ENCODE data around the gene CLIC5.

CLIC5 gene

DNA sequence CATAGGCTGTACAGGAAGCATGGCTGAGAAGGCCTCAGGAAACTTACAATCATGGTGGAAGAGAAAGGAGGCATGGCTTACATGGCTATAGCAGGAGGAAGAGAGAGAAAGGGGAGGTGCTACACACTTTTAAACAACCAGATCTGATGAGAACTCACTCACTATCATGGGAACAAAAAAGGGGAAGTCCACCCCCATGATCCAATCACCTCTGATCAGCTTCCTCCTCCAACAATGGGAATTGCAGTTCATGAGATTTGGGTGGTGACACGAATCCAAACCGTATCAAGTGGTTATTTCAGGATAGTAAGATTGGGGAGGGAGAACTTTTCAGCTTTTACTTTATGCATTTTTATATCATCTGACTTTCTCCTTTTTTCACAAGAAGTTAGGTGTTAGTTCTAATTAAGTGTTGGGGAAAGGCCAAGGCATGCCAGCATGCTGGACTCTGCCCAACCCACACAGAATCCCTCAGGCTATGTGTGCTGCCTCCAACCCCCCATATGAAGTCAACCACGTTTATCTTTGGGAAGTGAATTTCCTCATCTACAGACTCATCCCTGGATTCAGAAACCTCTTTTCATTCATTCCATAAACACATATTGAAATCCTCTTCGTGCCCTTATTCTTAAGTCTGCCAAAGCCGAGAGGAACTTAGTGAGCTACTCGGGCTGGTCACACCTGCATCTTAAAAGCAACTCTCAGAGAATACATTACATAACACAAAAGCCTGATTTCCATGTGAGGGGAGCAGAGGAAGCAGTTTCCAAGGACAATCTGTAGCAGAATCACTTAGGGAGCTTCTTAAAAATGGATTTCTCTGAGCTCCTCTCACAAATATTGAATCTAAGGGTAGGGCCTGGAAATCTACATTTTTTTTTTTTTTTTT lies 16.7 kb upstream of the CLIC5 start:
- no peak for DNase-seq

DNA sequence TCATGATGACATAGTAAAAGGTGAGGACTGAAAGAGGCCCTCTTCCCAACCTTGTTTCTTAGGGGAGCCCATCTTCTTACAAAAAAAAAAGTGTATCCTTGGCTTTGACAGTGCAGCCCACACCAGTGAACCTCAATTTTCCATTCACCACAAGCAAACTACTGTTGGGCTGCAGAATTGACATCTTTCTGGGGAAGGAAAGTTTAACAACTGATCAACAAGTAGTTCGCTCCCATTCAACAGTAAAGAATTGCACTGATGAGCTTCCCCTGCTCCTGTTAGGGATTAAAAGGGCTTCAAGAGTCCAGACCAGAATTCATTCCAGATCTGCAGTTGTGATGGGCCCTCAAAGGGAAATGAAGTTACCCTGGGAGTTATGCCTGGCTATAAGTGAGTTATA lies 13.9 kb upstream of the CLIC5 start:
- DNase-seq: no peak

DNA sequence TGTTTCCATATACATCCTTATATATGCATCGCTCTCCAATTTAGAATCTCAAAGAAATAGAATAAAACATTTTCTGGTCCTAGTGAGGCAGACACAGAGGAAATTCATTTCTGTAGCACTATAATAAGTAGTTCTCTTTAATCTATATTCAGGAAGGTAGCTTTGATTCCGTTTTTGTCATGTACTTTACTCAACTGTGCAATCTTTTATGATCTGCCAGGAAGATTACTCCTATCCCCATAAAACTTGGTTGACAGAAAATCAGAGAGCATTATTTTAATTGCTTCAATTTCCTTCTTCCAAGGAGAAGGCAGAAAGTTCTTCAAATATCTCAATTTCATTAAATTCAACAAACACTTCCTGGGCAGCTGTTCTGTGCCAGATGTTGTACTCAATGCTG lies 10.6 kb upstream of the CLIC5 start:
- DNase-seq: no peak

DNA sequence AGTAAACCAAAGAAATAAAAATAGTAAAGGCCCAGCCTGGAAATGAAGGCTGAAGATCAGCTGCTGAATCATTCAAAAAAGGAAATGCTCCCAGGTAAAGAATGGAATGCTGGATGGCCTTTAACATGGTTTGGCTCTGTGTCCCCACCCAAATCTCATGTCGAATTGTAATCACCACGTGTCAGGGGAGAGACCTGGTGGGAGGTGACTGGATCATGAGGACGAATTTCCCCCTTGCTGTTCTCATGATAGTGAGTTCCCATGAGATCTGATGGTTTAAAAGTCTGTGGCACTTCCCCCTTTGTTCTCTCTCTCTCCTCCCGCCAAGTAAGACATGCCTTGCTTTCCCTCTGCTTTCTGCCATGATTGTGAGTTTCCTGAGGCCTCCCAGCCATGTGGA lies 9.9 kb upstream of the CLIC5 start:
- no peak for DNase-seq

DNA sequence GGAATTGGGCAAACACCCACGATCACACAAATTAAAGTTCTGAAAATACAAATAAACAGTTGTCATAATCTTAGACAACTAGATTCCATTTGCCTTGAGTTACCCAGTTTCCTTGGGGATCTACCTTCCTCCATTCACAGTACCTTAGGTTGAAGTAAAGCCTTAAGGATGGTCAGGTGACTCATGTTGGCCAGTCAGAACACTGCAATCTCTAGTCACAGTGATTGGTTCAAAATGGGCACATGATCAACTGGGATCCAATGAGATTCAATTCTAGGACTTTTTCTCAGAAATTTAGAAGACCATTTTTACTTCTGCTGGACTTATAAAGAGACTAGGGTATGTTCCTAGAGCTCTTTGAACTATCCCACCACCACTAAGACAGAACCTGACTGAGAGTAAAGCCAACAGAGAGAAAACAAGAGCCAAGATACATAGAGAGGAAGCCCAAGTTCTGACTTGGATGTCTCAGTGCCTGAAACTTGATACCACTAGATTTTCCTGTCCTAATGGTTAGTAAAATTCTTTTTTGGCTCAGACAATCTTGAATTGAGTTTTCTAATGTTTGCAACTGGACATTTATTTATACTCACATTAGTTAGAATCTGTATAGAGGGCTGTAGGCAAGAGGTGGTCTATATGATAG lies 8.6 kb upstream of the CLIC5 start:
- DNase-seq: no peak

DNA sequence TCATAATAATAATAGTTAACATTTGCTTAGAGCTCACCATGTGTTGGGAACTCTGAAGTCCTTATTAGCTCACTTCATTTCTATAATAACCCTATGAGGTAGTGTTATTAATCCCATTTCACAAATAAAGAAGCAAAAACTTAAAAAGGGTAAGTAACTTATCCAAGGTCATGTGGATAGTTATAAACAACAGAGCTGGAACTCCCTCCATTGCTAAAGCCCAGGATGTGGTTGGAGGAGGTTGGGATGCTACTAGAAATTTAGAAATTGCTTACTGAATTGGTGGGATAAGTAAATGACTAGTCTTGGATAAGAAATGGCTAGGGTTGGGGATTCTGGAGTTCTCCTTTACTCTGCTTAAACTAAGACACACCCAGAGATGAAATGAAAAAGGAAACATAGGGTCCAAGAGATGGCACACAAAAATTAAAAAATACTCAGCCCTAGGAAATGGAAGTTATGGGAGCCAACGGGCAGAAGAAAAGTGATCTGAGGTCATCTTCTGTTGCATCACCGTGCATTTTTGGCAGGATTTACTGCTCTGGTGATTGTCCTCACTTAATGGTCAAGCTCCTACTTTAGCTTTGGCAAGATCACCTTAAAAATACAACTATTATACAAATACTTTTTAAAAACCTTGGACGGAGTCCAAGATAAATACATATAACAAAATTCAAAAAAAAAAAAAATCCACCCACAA lies 7.7 kb upstream of the CLIC5 start:
- DNase-seq: no peak

DNA sequence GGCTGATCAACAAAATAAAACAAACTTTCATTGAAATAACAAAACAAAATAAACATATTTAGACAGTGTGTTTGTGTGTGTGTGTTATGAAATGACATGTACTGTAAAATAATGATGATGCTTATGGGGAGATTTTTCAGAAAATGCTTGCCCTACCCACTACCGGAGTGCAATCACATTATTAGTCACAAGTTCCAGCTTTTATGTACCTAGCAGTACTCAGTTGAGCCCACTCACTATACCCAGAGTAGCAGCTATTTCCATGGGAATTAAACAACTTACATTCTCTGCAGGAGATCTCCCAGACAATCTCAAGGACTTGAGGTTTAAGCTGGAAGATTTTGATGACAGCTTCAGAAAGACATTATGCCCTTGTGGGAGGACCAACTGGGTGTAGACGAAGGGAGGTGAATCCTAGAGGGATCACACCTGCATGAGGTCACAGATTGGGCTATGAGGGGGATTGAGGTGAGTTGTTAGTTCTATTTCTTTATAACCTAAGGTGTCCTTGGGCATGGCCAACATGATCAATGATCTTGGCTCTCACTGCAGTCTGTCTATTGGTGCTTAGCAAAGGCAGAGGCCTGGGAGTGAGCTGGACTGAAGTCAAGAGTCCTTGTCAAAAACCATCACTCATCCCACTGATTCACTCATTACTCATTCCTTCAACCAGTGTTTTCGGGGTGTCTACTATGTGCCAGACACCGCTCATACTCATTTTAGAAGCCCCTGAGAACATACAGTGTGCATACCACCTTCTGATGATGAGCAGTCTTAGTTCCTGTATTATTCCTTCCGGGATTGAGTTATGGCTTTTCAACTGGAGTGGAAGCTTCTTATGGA lies 6.7 kb upstream of the CLIC5 start:
- DNase-seq: no peak

DNA sequence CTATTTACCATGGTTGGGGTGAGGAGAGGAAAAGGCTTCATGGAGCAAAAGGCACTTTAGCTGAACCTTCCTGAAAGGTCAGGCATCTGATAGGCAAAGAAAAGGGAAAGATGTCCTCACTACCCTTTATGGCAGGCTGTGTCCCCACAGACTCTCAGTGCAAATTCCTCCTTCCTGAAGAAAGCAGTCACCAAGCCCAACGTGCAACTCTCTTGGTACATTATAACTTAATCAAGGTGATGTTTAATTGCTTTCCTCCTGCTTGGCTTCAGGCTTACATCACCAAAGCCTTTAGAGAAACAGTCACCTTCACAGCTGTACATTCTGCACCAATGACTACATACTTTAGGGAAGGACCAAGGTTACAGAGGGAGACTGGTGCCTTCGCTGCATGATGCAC lies 2.1 kb upstream of the CLIC5 start:
- DNase-seq: no peak

DNA sequence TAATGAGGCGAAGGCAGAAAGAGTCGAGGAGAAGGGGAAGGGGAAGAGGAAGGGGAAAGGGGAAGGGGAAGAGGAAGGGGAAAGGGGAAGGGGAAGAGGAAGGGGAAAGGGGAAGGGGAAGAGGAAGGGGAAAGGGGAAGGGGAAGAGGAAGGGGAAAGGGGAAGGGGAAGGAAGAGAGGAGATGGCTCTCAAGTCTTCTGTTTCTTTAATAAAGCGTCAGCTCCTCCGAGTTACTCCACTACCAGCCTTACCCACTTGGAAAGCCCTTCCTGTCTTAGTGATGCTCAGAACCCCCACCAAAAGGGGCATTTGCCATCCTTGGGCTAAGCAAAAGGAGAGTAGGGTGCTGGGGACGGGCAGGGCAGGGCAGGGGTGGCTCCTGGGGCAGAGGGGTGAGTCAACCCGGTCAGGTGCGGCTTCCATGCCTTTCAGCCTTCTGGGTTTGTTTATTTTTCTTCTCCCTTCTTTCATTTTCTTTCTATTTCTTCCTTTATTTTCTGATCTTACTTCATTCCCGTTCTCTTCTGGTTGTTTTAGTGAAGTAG lies 476 bp upstream of the CLIC5 start:
- DNase-seq: no peak

DNA sequence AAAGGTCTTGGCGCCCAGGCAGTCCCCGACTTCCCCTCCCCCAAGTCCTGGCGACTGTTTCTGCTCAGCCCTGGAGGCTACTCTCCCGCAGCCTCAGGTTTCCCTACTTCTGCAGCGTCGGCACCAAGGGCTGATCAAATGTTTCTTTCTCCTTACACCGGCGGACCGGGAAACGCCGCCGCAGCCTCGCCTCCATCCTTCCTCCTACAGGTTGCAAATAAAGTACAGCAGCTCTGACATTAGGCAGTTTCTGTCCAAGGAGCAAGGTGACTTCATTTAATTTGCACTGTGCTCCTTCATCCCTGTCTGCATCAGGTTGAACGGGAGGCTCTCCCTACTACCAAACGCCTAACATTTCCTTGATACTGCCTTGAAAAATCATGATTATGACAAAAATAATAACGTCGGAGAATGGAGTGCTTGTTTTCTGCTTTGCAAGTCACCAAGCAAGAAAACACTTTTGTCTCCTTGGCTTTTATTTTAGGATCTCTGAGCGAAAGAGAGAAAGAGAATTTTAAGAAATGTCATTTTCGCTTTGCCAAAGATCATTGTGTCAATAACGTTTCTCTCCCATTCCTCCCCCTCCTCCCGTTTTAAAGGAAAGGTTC lies 1.0 kb downstream of the CLIC5 start:
- no peak for DNase-seq

DNA sequence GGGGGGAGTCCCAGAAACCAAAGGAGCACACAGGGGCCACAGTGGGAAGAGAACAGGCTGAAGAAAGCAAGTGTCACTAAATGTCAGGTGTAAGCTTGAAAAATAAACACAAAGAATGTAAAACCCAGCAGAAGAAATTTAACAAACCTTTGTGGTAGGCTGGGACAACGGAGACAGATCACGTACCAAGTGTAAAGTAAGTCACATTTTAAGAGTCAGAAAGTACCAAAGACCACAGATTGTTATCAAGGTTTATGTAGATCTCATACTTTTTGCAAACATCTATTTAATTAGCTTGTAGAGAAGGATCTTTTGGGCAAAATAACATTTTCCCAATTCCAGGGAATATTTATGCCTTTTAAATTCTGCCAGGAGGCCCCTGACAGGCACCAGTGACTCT lies 1.6 kb downstream of the CLIC5 start:
- DNase-seq: no peak

DNA sequence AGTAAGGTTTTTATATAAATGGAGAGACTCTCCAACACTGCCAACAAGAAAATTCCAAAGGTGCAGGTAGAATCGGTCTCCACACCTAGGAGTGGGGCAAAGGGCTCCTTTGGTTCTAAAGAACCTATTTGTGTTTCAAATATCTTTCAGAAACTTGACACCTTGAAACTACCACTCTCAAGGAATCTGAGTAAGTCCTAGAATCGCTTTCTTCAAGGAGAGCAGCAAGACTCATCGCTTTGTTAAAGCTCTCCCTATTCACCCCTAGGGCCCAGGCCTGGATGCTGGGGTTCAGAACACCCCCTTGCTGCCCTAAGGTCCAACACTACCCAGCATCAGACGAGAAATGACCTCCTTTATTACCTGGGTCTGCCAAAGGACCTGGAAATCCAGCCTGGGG lies 2.0 kb downstream of the CLIC5 start:
- DNase-seq: no peak

DNA sequence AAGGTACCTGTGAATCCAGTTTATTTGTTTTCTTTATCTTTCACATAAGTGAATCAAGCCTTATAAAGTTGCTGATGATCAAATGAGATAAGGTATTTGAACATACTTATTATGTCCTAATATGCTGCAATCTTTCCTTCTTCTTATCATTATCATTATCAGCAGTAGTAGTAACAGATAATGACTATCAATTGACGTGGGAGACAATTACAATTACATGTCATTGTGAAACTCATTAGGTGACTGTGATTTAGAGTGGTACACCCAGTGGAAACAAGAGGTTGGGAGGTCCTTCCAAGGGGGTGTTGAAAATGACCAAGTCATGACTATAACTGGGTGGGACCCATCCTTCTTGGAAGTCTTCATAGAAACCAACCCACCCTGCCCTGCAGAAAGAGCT lies 2.8 kb downstream of the CLIC5 start:
- DNase-seq: no peak

DNA sequence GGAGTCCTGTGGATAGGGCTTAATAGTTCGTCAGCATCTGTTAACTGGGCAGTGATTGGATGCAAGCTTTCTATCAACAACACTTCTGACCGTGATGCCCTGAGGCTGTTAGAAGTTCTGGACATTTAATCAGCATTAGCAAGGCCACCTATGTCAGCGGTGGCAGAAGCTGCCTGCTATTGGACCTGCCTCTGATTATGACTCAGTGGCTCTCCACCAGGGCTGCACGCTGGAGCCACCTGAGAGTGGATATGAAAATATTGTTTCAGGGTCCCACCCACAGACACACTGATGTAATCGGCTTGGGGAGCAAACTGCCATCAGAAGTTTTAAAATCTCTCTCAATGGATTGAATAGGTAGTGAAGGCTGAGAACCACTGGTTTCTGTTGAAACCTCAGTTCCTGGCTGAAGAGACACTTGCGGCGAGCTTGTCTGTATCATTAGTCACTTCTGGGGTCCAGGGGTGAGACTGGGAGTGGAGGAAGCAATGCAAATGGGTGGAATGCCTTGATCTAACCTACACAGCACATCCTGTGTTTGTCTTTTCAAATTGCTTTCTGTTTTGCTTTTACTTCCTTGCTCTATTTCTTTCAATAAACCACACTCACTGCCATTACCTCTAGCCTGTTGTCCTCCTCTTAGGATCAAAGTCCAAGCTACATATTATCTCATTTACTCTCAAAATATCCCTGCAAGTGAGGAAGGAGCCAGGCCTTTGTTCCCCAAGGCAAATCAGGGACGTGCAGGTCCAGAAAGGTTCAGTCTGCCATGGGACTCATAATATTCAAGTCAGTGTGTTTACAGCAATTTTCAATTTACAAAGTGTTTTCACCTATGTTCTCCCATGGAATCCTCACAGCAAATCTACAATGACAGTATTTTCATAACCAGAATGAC lies 4.2 kb downstream of the CLIC5 start:
- no peak for DNase-seq

DNA sequence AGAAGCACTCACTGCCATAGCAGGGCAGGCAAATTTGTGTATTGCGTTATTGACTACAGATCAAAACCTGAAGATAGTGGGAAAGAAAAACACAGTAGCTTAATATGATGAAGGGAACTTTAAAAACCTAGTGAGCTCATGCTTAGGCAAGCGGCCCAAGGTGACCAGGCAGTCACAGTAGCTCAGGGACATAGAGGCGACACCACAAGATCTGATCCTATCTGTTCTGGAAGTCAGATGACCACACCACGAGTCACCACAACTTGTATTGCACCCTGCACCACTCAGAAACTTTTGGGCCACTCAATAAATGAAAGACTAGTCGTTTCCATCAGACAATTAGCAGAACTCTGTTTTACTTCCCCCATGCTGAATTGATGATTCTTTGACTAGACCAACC lies 4.9 kb downstream of the CLIC5 start:
- DNase-seq: no peak

DNA sequence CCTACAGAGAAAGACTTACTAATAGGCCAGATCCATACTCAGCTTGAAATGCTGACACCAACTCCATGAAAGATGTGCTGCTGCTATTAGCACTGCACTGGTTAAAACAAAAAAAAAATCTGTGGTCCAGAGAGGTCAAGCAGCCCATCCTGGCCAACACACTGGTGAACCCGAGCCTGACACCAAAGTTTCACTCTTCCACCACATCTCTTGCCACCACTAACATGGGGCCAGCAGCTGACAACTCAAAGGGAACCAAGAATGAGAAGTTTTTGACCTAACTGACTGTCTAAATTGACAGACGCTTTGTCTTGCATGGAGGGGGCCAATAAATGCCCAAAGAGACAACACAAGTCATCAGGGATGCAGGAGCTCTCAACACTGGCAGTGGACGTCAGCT lies 5.4 kb downstream of the CLIC5 start:
- DNase-seq: no peak

DNA sequence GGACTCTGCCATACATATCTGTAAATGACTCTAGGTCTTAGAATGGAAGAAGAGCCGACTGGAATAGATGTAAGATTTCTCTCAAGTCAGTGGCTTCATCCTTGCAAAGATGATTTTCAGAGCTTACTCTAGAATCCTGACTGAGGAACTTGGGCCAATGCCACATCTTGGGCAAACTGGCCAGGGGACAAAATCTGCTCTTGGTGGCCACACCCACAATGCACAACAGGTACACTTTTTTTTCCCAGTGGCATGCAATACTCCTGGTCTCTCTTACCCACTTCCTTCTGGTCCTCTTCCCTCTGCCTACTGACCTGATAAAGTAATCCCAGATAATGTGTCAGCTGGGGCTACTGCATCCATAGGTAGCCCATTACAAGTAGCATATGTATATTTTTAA lies 13.4 kb downstream of the CLIC5 start:
- DNase-seq: no peak

DNA sequence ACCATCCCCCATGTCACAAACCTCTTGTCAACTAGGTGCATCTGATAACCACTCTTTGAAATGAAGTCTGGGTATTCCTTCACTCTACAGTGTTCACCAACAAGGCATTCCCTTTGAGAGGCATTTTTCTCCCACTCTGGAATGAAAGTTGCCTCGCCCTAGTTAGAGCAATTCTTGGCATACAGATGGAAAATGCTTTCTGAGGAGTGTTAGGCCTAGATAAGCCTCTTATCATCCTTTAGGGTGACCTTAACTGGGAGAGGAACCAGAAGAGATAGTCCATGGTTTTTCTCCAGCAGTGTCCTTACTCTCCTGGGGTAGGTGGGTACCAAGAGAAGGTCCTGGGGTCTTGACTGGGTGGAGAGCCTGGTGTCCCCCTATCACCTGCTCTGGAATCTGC lies 14.8 kb downstream of the CLIC5 start:
- DNase-seq: no peak

DNA sequence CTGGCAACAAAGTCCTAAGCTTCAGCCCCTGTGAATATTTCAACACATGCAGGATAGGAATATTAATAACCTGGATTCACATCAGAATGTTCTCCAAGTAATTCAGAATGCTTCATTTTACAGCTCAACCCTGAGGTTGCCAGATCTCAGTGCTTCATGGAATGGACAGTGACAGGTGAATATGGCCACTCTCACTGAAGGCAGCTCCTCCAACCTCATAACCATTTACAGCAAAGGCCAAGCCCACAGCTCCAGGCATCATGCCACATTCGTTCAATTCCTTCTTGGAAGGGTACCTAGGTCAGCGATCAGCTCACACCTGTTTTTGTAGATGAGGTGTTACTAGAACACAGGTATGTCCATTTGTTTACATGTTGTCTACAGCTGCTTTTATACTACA lies 17.1 kb downstream of the CLIC5 start:
- no peak for DNase-seq

DNA sequence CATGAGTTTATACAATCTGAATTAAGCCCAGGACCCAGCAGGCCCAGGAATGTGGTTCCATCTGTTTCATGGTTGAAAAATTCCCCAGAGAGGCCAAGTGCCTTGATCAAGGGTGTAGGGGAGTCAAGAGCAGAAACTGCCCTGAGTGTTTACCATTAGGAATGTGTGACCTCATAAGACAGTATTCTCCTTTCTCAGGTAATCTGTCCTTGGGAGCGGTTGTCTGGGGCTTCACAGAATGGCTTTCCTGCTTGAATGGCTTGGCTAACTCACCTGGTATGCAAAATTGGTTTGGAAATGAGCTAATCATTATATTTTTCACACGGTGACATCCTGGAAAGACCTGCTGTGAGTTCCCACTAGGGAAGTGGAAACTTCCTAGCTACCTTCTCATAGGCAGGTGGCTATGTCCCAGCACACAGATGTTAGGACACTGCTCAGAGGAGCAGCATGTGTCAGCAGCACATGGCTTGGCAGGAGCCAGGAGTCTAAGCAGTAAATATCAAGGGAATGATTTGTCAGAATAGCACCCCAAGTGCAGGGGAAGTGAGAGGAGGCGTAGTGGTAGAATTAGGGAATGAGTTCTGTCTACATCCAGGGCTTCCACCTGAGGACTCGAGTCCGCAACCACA lies 17.7 kb downstream of the CLIC5 start:
- no peak for DNase-seq

DNA sequence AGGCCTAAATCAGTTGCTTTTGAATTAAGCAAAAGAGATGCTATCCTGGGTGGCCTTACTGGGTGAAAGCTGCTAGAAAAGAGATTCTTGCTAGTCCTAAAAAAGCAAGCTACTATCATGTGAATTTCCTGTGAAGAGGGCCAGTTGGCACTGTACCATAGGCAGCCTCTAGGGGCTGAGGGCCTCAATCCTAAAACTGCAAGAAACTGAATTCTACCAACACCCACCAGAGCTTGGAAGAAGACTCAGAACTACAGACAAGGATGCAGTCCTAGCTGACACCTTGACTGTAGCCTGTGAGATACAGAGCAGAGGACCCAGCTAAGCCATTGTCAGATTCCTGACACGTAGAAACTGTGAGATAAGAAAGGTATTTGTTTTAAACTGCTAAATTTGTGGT lies 24.5 kb downstream of the CLIC5 start:
- no peak for DNase-seq

Measured in NCI-H187 treated with DMSO at 0.1 percent for 48 hours (cell line).